ENCODE measurements around the gene CTDP1.

GRCh38 chr18:79639072-79639829 is 40.4 kb upstream of the CTDP1 start:
- TF ChIP-seq CTCF (IDR thresholded peaks at IDR 0.05) (no peak), POLR2A (IDR thresholded peaks at IDR 0.05) (no peak)

Measured in adrenal gland (tissue), 5 donors.